ENCODE measurements around the gene ETV6. TPM values are rescaled to one million over a fixed set of nuclear protein-coding genes. Genes with fewer than 3 reads are reported as not detected.

The ETV6 gene
- polyA plus RNA-seq, 1 donor (not counting 4 experiments of a cell fraction or from before 2014, with no cell fraction given): 5.3 TPM

DNA sequence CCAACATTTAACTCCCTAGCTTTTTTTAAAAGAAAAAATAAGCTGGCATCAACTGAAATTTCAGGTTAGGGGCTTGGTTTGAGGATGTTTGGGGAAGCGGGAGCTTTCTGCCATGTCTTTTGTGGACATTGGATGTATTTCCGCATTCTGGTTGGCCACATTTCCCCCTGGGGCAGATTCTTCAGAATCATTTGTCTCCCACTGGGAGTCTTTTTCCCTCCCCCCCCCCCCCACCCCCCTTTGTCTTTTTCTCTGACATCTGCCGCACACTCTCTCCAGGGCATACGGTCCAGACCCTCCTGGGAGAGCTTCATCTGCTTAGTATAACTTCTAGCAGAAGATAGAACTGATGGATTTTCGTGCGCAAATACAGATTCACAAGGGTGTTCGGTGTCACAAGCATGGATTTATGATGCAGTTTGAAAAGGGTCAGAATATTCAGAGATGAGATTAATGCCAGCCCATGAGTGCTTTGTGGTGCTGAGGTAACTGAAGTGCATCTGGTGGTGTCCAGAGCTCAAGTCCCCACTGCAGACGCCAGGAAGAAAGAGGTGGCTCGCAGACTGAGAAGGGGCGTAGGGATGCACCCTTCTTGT lies 40.2 kb downstream of the ETV6 start:
- FAIRE-seq: no peak

DNA sequence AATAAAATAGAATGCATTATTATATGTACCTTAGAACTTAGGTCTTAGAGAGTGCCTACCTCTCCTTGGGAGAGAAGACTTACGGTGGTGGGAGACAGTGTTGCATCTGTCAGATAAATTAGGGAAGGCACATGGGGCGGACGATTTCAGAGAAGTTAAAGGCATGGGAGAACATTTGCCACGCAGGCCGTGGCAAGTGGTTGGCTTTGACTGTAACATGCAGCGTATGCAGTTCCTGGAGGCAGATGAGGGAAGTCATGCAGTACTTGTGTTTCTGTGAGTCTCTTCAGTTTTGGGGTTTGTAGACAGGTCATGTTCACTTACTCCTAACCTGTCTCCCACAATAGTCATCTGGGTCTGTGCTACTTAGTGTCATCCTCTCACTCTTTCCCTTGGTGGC lies 43.6 kb downstream of the ETV6 start:
- H3K27me3 ChIP-seq (ENCODE audit: control insufficient read depth, extremely low read depth, insufficient read depth, low read length): no peaks in the 10 kb centered on the region
- DNase-seq (ENCODE audit: low read depth, low spot score): no peak
- H3K9ac ChIP-seq (ENCODE audit: control insufficient read depth, extremely low read depth, insufficient read depth, low read length): no peak overlapping the region
- no peak overlapping the region for H3K4me2 ChIP-seq (ENCODE audit: control insufficient read depth, extremely low read depth, insufficient read depth, low read depth, low read length)
- H2AFZ ChIP-seq (ENCODE audit: control insufficient read depth, low read length): no peak overlapping the region
- dilution Hi-C loops (cut with MboI; ENCODE audit: extremely low pct_ligation_motif_present, low sequenced_read_pairs): no loop called here
- TF ChIP-seq EZH2 (IDR thresholded peaks at IDR 0.05; ENCODE audit: low read length): no peak
- TF ChIP-seq, protein P1, sequence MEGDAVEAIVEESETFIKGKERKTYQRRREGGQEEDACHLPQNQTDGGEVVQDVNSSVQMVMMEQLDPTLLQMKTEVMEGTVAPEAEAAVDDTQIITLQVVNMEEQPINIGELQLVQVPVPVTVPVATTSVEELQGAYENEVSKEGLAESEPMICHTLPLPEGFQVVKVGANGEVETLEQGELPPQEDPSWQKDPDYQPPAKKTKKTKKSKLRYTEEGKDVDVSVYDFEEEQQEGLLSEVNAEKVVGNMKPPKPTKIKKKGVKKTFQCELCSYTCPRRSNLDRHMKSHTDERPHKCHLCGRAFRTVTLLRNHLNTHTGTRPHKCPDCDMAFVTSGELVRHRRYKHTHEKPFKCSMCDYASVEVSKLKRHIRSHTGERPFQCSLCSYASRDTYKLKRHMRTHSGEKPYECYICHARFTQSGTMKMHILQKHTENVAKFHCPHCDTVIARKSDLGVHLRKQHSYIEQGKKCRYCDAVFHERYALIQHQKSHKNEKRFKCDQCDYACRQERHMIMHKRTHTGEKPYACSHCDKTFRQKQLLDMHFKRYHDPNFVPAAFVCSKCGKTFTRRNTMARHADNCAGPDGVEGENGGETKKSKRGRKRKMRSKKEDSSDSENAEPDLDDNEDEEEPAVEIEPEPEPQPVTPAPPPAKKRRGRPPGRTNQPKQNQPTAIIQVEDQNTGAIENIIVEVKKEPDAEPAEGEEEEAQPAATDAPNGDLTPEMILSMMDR (optimal IDR thresholded peaks at IDR 0.05 in 1 of 3, IDR thresholded peaks at IDR 0.05 in 1 of 3, conservative IDR thresholded peaks at IDR 0.05 in 1 of 3; ENCODE audit: extremely low read depth in 1 of 3, insufficient read depth in 2 of 3, low read length in 3 of 3): no peak
- peaks cover 7% of the 10 kb centered on the region for H3K4me1 ChIP-seq (ENCODE audit: control insufficient read depth, extremely low read depth, insufficient read depth, low read length)
- no peaks in the 10 kb centered on the region for H3K9me3 ChIP-seq (ENCODE audit: control insufficient read depth, low read depth, low read length)
- no peak overlapping the region for H3K4me3 ChIP-seq (ENCODE audit: control insufficient read depth in 2 of 3, extremely low read depth in 1 of 3, insufficient read depth in 2 of 3, low read depth in 1 of 3, low read length in 3 of 3)
- no peak overlapping the region for H3K27ac ChIP-seq (ENCODE audit: control insufficient read depth, insufficient read depth, low read length)
- H3K9me1 ChIP-seq (ENCODE audit: control insufficient read depth, extremely low read depth, insufficient read depth, low read length): no peaks in the 10 kb centered on the region
- H3K36me3 ChIP-seq (ENCODE audit: control insufficient read depth in 2 of 2, extremely low read depth in 1 of 2, insufficient read depth in 2 of 2, low read length in 2 of 2): no peaks in the 10 kb centered on the region
- FAIRE-seq: no peak
- H4K20me1 ChIP-seq (ENCODE audit: control insufficient read depth, extremely low read depth, insufficient read depth, low read length): no peaks in the 10 kb centered on the region
- peaks cover 39% of the 10 kb centered on the region for H3K79me2 ChIP-seq (ENCODE audit: control insufficient read depth, insufficient read depth, low read length)

More for the DNA sequence above, 40.2 kb downstream of the ETV6 start:
- Histone ChIP-seq H3K79me2 (ENCODE audit: control insufficient read depth, insufficient read depth, low read length) (peaks cover 44% of the 10 kb centered on the region), H3K9me1 (ENCODE audit: control insufficient read depth, extremely low read depth, insufficient read depth, low read length) (no peaks in the 10 kb centered on the region), H3K4me1 (ENCODE audit: control insufficient read depth, extremely low read depth, insufficient read depth, low read length) (peaks cover under 1% of the 10 kb centered on the region), H3K4me3 (ENCODE audit: control insufficient read depth in 2 of 3, extremely low read depth in 1 of 3, insufficient read depth in 2 of 3, low read depth in 1 of 3, low read length in 3 of 3) (no peak overlapping the region), H3K4me2 (ENCODE audit: control insufficient read depth, extremely low read depth, insufficient read depth, low read depth, low read length) (no peak overlapping the region), H3K9ac (ENCODE audit: control insufficient read depth, extremely low read depth, insufficient read depth, low read length) (no peak overlapping the region), H3K27me3 (ENCODE audit: control insufficient read depth, extremely low read depth, insufficient read depth, low read length) (no peaks in the 10 kb centered on the region), H3K27ac (ENCODE audit: control insufficient read depth, insufficient read depth, low read length) (no peak overlapping the region), H3K9me3 (ENCODE audit: control insufficient read depth, low read depth, low read length) (no peaks in the 10 kb centered on the region), H4K20me1 (ENCODE audit: control insufficient read depth, extremely low read depth, insufficient read depth, low read length) (no peaks in the 10 kb centered on the region), H2AFZ (ENCODE audit: control insufficient read depth, low read length) (no peak overlapping the region), H3K36me3 (ENCODE audit: control insufficient read depth in 2 of 2, extremely low read depth in 1 of 2, insufficient read depth in 2 of 2, low read length in 2 of 2) (no peaks in the 10 kb centered on the region)
- dilution Hi-C loops (cut with MboI; ENCODE audit: extremely low pct_ligation_motif_present, low sequenced_read_pairs): no loop called here
- TF ChIP-seq, protein P1 (optimal IDR thresholded peaks at IDR 0.05 in 1 of 3, IDR thresholded peaks at IDR 0.05 in 1 of 3, conservative IDR thresholded peaks at IDR 0.05 in 1 of 3; ENCODE audit: extremely low read depth in 1 of 3, insufficient read depth in 2 of 3, low read length in 3 of 3): no peak
- TF ChIP-seq EZH2 (IDR thresholded peaks at IDR 0.05; ENCODE audit: low read length): no peak
- DNase-seq (ENCODE audit: low read depth, low spot score): no peak
